Activated CD4-positive, alpha-beta T cell treated with anti-CD3 and anti-CD28 coated beads for 36 hours (primary cell): ENCODE results near the gene SPAG16. TPM values are rescaled to one million over a fixed set of nuclear protein-coding genes. Genes with fewer than 3 reads are reported as not detected.
"Not testable (repeated sequence)": the region's sequence is repeated elsewhere in the genome, so short reads cannot be mapped to it uniquely, and the experiment has no call there.

Source experiments
- ATAC-seq: fragments of 200-7000 bp; cut with Tn5 transposase; one replicate; pipeline ENCODE4 v1.10.0; 2021; ENCODE audit warnings: mild to moderate bottlenecking, moderate library complexity
- CTCF ChIA-PET: fragments of 350-600 bp; sonication (Branson Sonifier 250); formaldehyde crosslinking; loops from one replicate; lab custom pipeline; 2021; ENCODE audit warnings: antibody characterized with exemption; lab: Charles Lee
- POLR2A ChIA-PET: fragments of 350-600 bp; sonication (Branson Sonifier 250); formaldehyde crosslinking; loops from one replicate; lab custom pipeline; 2021; ENCODE audit warnings: antibody characterized with exemption, inconsistent platforms; lab: Charles Lee
- DNase-seq: peaks from one replicate; pipeline ENCODE4 v3.0.0-alpha.2; 2020
- H3K27ac Mint-ChIP-seq: one replicate; pipeline ENCODE4 v1.8.0; 2021; ENCODE audit warnings: mixed read lengths
- H3K27me3 Mint-ChIP-seq: one replicate; pipeline ENCODE4 v1.8.0; 2021; ENCODE audit warnings: mixed read lengths
- H3K36me3 Mint-ChIP-seq: one replicate; pipeline ENCODE4 v1.8.0; 2021; ENCODE audit warnings: low read depth, mixed read lengths
- H3K4me1 Mint-ChIP-seq: one replicate; pipeline ENCODE4 v1.8.0; 2021; ENCODE audit warnings: mixed read lengths
- H3K4me3 Mint-ChIP-seq: one replicate; pipeline ENCODE4 v1.8.0; 2021; ENCODE audit warnings: mild to moderate bottlenecking, moderate library complexity, mixed read lengths
- H3K9me3 Mint-ChIP-seq: one replicate; pipeline ENCODE4 v1.8.0; 2021; ENCODE audit warnings: low read depth, mixed read lengths
- intact Hi-C, 2 experiments: fragments of 100-400 bp; cut with DNase I in 1 of 2; cut with micrococcal nuclease in 1 of 2; formaldehyde crosslinking; loops; one replicate each; pipeline versions ENCODE4 v1.14.2 to v1.15.1; 2022 to 2024; cut with DNase I, micrococcal nuclease
- total RNA-seq, 2 experiments: library from RNA; stranded (reverse); gene quantifications; one replicate each; pipeline ENCODE4 v1.2.3, GENCODE V29; 2021

The SPAG16 gene
- total RNA-seq, 2 experiments from 2014 or later, result 10.1 to 10.8 TPM

DNA sequence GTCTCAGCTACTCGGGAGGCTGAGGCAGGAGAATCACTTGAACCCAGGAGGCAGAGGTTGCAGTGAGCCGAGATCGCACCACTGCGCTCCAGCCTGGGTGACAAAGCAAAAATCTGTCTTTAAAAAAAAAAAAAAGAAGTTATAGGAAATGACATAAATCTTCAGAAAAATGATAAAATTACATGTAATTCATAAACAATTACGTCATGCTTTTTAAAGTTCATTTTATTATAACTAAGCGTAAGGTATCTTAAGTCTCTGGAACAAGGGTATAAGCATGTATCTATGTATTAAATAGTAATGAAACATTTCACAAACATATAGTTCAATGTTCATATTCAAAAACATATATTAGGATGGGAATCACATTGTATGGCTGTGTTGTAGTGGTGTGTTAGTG, 425.9 kb downstream of the SPAG16 start:
- no peak for DNase-seq
- Mint-ChIP-seq H3K9me3 (no peaks in the 10 kb centered on the region), H3K4me3 (no peak overlapping the region), H3K36me3 (no peaks in the 10 kb centered on the region), H3K4me1 (no peaks in the 10 kb centered on the region), H3K27me3 (no peaks in the 10 kb centered on the region), H3K27ac (no peak overlapping the region)
- intact Hi-C loops, result no loop called here
- no peak for ATAC-seq
- ChIA-PET POLR2A (no interaction called here), CTCF (no interaction called here)

DNA sequence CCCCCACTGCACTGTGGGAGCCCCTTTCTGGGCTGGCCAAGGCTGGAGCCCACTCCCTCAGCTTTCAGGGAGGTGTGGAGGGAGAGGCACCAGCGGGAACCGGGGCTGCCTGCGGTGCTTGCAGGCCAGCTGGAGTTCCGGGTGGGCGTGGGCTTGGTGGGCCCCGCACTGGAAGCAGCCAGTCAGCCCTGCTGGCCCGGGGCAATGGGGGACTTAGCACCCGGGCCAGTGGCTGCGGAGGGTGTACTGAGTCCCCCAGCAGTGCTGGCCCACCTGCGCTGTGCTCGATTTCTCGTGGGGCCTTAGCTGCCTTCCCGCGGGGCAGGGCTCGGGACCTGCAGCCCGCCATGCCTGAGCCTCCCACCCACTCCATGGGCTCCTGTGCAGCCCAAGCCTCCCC, 434.1 kb downstream of the SPAG16 start:
- H3K36me3 Mint-ChIP-seq, H3K4me3 Mint-ChIP-seq, POLR2A ChIA-PET, intact Hi-C loops, DNase-seq, H3K27ac Mint-ChIP-seq, H3K4me1 Mint-ChIP-seq, CTCF ChIA-PET, H3K27me3 Mint-ChIP-seq, H3K9me3 Mint-ChIP-seq, ATAC-seq: not testable (repeated sequence)

DNA sequence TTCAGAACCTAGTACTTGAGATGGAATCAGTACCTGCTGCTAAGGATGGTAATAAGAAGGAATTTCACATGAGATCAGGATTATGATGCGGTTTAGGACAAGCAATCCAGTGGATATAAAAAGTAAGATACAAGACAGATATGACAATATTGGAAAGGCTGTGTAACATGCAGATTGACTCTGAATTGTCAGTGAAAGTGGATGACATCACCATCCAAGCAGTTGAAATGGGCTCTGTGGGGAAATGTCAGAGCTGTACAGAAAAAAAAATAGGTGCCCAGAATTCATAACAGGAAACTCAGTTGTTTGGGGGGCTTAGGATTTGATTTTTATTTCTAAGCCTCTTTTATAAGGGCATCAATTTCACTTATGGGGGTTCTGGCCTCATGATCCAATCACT, 438.3 kb downstream of the SPAG16 start:
- intact Hi-C loops, result no loop called here
- DNase-seq, result no peak
- ChIA-PET POLR2A (no interaction called here), CTCF (no interaction called here)
- no peaks in the 10 kb centered on the region for H3K36me3 Mint-ChIP-seq
- no peak overlapping the region for H3K4me3 Mint-ChIP-seq
- H3K27me3 Mint-ChIP-seq, result no peaks in the 10 kb centered on the region
- no peak overlapping the region for H3K27ac Mint-ChIP-seq
- H3K4me1 Mint-ChIP-seq, result no peaks in the 10 kb centered on the region
- ATAC-seq, result no peak
- peaks cover 3% of the 10 kb centered on the region for H3K9me3 Mint-ChIP-seq

DNA sequence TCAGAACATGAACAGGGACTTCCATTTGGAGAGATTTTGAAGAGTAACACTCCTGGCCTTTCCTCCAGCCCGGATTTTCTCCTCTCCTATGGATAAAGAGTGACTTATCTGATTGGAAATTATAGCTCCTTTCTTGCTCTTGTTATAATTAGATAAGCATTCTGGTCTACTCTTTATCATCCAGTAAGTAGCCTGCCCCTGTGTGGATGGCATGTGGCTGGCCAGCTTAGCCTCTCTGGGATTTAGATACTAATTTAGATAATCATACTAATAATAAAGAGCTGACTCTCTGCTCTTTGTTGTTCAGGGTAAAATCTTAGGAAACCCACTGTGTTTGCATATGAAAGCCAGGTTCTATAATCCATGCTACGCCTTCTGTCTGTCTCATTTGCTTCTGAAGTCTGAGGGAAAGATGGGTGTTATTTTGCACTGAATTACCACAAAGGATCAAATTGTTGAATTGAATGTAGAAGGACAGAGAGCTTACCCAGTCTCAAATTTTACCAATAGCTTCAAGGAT, 438.8 kb downstream of the SPAG16 start:
- H3K27me3 Mint-ChIP-seq, result no peaks in the 10 kb centered on the region
- H3K27ac Mint-ChIP-seq, result no peak overlapping the region
- no peaks in the 10 kb centered on the region for H3K36me3 Mint-ChIP-seq
- POLR2A ChIA-PET, result no interaction called here
- intact Hi-C loops, result no loop called here
- ATAC-seq (no peak), DNase-seq (no peak)
- no peaks in the 10 kb centered on the region for H3K4me1 Mint-ChIP-seq
- peaks cover 2% of the 10 kb centered on the region for H3K9me3 Mint-ChIP-seq
- H3K4me3 Mint-ChIP-seq, result no peak overlapping the region
- CTCF ChIA-PET, result no interaction called here

DNA sequence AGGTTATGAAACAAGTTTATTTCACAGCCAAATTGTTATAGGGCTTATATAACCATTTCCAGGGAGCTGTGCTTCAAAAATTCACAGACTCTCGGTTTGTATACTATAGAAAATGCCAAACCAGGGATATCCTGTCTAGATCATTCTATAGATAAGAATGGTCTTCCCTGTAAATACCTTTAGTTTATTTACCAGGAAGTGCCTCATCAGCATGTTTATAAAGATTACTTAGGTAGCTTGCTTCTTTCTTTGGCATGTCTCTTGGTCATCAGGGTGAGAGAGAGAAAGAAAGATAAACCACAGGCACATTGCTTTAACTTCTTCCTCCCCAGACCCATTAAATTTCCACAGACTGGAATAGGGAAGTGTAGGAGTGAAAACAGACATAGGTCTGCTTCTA, 439.4 kb downstream of the SPAG16 start:
- ChIA-PET POLR2A (no interaction called here), CTCF (no interaction called here)
- Mint-ChIP-seq H3K4me1 (no peaks in the 10 kb centered on the region), H3K27me3 (no peaks in the 10 kb centered on the region), H3K36me3 (no peaks in the 10 kb centered on the region), H3K27ac (no peak overlapping the region), H3K4me3 (no peak overlapping the region), H3K9me3 (peaks cover 2% of the 10 kb centered on the region)
- no peak for DNase-seq
- no peak for ATAC-seq
- intact Hi-C loops, result no loop called here

DNA sequence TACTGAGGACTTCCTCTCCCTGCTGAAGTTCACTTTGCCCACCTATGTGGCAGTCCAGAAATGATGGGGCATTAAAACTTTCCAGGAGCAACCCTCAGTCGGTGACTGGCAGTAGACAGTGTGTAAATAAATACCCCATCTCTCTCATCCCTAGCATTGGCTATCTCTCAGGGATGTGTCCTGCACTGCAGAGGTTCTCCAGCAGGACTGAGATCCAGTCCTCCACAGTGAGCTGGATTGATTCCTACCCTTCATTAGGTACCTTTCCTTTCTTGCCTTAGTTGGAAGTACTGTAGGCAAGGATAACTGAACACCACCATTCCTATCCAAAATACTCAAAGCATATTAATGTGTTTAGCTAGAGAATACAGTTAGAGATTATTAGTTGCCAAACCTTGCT, 441.8 kb downstream of the SPAG16 start:
- intact Hi-C loops, result no loop called here

DNA sequence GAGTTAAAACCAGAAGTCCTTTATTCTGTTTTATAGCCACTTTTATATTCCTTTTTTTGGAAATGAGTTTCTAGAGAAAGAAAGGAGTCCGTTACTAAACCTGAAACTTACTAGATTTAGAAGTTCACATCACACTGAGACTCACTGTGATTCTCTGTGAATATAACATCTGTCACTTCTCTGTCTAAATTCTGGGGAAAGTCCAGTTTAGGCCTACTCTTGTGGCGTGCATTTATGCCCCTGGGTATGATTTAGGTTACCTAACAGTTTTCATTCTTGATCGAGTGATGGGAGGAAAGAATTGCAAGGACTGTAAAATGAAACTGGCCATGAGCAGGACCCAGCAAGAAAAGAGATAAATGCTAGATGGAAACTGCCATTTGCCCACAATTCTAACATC, 449.6 kb downstream of the SPAG16 start:
- no peak for DNase-seq
- H3K27ac Mint-ChIP-seq, result no peak overlapping the region
- H3K4me3 Mint-ChIP-seq, result no peak overlapping the region
- POLR2A ChIA-PET, result no interaction called here
- intact Hi-C loops, result no loop called here
- ATAC-seq, result no peak
- H3K27me3 Mint-ChIP-seq, result no peaks in the 10 kb centered on the region
- CTCF ChIA-PET, result no interaction called here
- H3K9me3 Mint-ChIP-seq, result peaks cover 3% of the 10 kb centered on the region
- no peaks in the 10 kb centered on the region for H3K36me3 Mint-ChIP-seq
- H3K4me1 Mint-ChIP-seq, result no peaks in the 10 kb centered on the region

More for the DNA sequence above, 441.8 kb downstream of the SPAG16 start:
- CTCF ChIA-PET, result no interaction called here
- ATAC-seq (no peak), DNase-seq (no peak)
- H3K4me3 Mint-ChIP-seq, result no peak overlapping the region
- H3K36me3 Mint-ChIP-seq, result no peaks in the 10 kb centered on the region
- H3K27ac Mint-ChIP-seq, result no peak overlapping the region
- no peaks in the 10 kb centered on the region for H3K27me3 Mint-ChIP-seq
- POLR2A ChIA-PET, result no interaction called here
- H3K4me1 Mint-ChIP-seq, result no peaks in the 10 kb centered on the region
- H3K9me3 Mint-ChIP-seq, result no peaks in the 10 kb centered on the region

DNA sequence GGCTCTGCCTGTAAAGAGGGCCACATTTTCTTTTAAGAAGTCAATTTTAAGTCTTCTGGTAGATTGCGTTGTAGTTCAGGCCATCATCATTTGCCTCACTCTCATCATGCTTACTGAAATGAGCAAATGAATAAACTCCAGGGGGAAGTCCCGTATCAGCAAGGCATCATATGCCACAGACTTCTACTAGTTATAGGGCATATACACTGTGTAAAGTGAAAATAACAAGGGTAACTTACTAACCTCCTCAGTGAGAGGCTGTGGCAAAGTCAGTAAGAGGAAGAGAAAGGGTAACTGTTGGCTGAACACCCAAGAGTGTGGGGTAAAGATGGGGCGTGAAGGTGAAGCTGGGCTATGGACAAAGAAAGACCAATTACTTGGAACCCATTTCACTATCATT, 456.2 kb downstream of the SPAG16 start:
- Mint-ChIP-seq H3K9me3 (no peaks in the 10 kb centered on the region), H3K4me1 (no peaks in the 10 kb centered on the region), H3K36me3 (no peaks in the 10 kb centered on the region), H3K27me3 (no peaks in the 10 kb centered on the region), H3K4me3 (no peak overlapping the region), H3K27ac (no peak overlapping the region)
- DNase-seq (no peak), ATAC-seq (no peak)
- intact Hi-C loops, result no loop called here
- POLR2A ChIA-PET, result no interaction called here
- CTCF ChIA-PET, result no interaction called here

DNA sequence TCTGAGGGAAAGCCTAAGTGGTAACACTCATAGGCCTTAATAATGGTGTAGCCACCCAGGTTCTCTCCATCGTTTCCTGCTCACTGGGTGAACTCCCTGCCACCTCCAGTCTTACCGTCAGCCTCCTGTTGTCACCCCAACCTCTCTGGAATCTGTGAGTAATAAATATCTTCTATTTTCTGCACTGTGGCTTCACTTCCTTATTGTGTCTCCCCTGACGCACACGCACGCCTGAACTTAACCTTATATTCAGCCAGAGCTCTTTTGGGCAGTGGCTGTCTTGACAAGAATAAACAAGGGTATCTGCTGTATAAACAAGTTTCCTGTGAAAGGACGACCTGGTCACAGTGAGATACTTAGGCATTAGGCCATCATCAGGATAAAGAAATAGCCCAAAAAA, 467.2 kb downstream of the SPAG16 start:
- no peaks in the 10 kb centered on the region for H3K36me3 Mint-ChIP-seq
- DNase-seq (no peak), ATAC-seq (no peak)
- H3K9me3 Mint-ChIP-seq, result no peaks in the 10 kb centered on the region
- H3K27ac Mint-ChIP-seq, result no peak overlapping the region
- no peaks in the 10 kb centered on the region for H3K4me1 Mint-ChIP-seq
- intact Hi-C loops, result no loop called here
- no peaks in the 10 kb centered on the region for H3K27me3 Mint-ChIP-seq
- ChIA-PET POLR2A (no interaction called here), CTCF (interaction anchor here (0.6 kb wide), 1 partner anchor 10 kb away, joined by 3 read pairs; no protein-coding TSS in a partner anchor)
- H3K4me3 Mint-ChIP-seq, result no peak overlapping the region

DNA sequence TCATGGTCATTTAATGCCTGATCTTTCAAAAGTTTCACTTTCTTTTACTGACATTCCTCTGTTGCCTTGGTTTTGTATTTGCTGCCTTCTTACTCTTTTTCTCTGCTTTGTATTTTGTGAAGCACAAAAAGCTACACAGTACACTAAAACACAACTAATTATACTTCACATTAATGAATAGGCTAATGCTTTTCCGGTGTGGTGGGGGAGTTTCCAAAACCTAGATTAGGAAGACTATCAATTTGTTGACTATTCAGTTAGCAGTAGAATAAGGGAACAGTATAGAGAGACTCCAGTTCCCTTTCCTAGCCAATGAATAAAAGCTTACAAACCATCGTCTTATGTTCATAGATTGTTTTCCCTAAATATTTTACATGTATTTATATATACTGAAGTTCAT, 468.3 kb downstream of the SPAG16 start:
- intact Hi-C loops, result no loop called here
- POLR2A ChIA-PET, result no interaction called here
- no peaks in the 10 kb centered on the region for H3K9me3 Mint-ChIP-seq

DNA sequence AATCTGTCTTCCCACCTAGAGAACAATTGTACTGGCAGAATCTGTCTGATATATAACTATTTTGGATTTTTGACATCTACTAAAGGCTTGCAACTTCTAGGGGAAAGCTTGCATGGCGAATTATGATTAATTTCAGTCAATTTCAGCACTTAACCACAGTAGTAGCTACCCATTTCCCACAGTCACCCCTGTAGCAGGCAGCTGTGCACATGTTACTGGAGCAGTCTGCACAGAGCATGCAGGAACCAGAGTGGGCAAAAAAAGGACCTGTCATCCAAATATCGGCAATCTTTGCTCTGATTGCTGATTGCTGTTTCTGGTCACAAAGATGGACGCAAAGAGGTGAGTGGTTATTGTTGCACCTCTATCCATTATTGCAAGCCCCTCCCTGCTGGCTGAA, 473.3 kb downstream of the SPAG16 start:
- Mint-ChIP-seq H3K36me3 (no peaks in the 10 kb centered on the region), H3K4me1 (no peaks in the 10 kb centered on the region), H3K27ac (no peak overlapping the region), H3K9me3 (no peaks in the 10 kb centered on the region), H3K4me3 (no peak overlapping the region), H3K27me3 (no peaks in the 10 kb centered on the region)
- ChIA-PET CTCF (no interaction called here), POLR2A (no interaction called here)
- intact Hi-C loops, result no loop called here
- no peak for ATAC-seq
- no peak for DNase-seq

More for the DNA sequence above, 468.3 kb downstream of the SPAG16 start:
- CTCF ChIA-PET, result interaction anchor here (0.6 kb wide), 1 partner anchor 1653 kb away, joined by 3 read pairs; no protein-coding TSS in a partner anchor
- no peak overlapping the region for H3K27ac Mint-ChIP-seq
- no peak overlapping the region for H3K4me3 Mint-ChIP-seq
- ATAC-seq (no peak), DNase-seq (no peak)
- H3K4me1 Mint-ChIP-seq, result no peaks in the 10 kb centered on the region
- H3K27me3 Mint-ChIP-seq, result no peaks in the 10 kb centered on the region
- H3K36me3 Mint-ChIP-seq, result no peaks in the 10 kb centered on the region

DNA sequence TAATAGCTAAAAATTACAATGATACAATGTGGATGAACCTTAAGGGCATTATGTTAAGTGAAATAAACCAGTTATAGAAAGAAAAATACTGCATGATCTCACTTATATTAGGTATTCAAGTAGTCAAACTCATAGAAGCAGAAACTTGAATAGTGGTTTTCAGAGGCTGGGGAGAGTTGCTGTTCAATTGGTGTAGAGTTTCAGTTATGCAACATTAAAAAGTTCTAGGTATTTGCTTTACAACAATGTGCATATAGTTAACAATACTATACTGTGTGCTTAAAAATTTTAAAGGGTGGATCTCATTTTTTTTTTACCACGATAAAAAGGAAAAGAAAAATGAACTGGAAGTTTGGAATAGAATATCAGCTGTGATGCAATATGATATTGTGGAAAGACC, 479.1 kb downstream of the SPAG16 start:
- Mint-ChIP-seq H3K4me3 (no peak overlapping the region), H3K27me3 (no peaks in the 10 kb centered on the region), H3K27ac (no peak overlapping the region), H3K9me3 (no peaks in the 10 kb centered on the region), H3K4me1 (peaks cover 2% of the 10 kb centered on the region), H3K36me3 (no peaks in the 10 kb centered on the region)
- no peak for DNase-seq
- POLR2A ChIA-PET, result no interaction called here
- ATAC-seq, result no peak
- CTCF ChIA-PET, result interaction anchor here (1.1 kb wide), 1 partner anchor 9 kb away, joined by 3 read pairs; no protein-coding TSS in a partner anchor
- intact Hi-C loops, result no loop called here
